H1 (cell line): Measurements from ENCODE around the gene LHPP. TPM values are rescaled to one million over a fixed set of nuclear protein-coding genes. Genes with fewer than 3 reads are reported as not detected.

Experiments used
- CTCF ChIA-PET: fragments of 300-600 bp; sonication (Branson Sonifier 250); formaldehyde crosslinking; loops from one replicate; lab custom pipeline; 2021; ENCODE audit not compliant: partially characterized antibody; lab: Charles Lee
- POLR2A ChIA-PET: fragments of 300-600 bp; sonication (Branson Sonifier 250); formaldehyde crosslinking; loops from one replicate; lab custom pipeline; 2021; ENCODE audit warnings: inconsistent platforms; ENCODE audit not compliant: partially characterized antibody; lab: Charles Lee
- DNase-seq, 2 experiments: peaks; one replicate each; pipeline versions ENCODE4 v3.0.0 to v3.0.0-alpha.2; 2010 to 2022; ENCODE audit warnings: low spot score in 2 of 2, low read depth in 1 of 2, mixed read lengths in 1 of 2
- FAIRE-seq: peaks from 2 replicates; lab custom pipeline; 2011; peaks lifted over from hg19 to GRCh38; lab: Jason Lieb, UNC
- H2AFZ ChIP-seq: 2 replicates; pipeline ENCODE4 v1.8.1; 2012; ENCODE audit warnings: low read length, inconsistent platforms
- H2AK5ac ChIP-seq: 2 replicates; pipeline ENCODE4 v1.6.1; 2013; ENCODE audit warnings: low read depth, low read length
- H2BK120ac ChIP-seq: replicated peaks from 2 replicates; pipeline ENCODE3; 2013; ENCODE audit warnings: low read depth, low read length, inconsistent platforms
- H2BK12ac ChIP-seq: 2 replicates; pipeline ENCODE4 v1.6.1; 2013; ENCODE audit warnings: low read depth, low read length
- H2BK15ac ChIP-seq: 2 replicates; pipeline ENCODE4 v1.6.1; 2013; ENCODE audit warnings: low read length
- H2BK20ac ChIP-seq: 2 replicates; pipeline ENCODE4 v1.6.1; 2013; ENCODE audit warnings: low read length
- H2BK5ac ChIP-seq: 2 replicates; pipeline ENCODE4 v1.6.1; 2013; ENCODE audit warnings: low read depth, low read length
- H3K14ac ChIP-seq: 2 replicates; pipeline ENCODE4 v1.6.1; 2013; ENCODE audit warnings: inconsistent platforms; ENCODE audit not compliant: insufficient read length
- H3K18ac ChIP-seq: 2 replicates; pipeline ENCODE4 v1.6.1; 2013; ENCODE audit warnings: low read length; ENCODE audit errors: extremely low read depth
- H3K23ac ChIP-seq: 2 replicates; pipeline ENCODE4 v1.6.1; 2013; ENCODE audit warnings: inconsistent platforms; ENCODE audit not compliant: insufficient read length
- H3K23me2 ChIP-seq: 2 replicates; pipeline ENCODE4 v1.6.1; 2013; ENCODE audit warnings: low read depth, low read length
- H3K27ac ChIP-seq: 2 replicates; pipeline ENCODE4 v1.6.1; 2011; ENCODE audit warnings: low read depth, low read length, inconsistent platforms
- H3K27me3 ChIP-seq, 4 experiments: replicated peaks in 1 of 4; 1 replicate in 1 of 4; 2 replicates in 3 of 4; pipeline versions ENCODE4 v1.6.1 to v1.8.1; 2011 to 2013; ENCODE audit warnings: low read length in 3 of 4, mild to moderate bottlenecking in 3 of 4, inconsistent platforms in 2 of 4, mixed read lengths in 2 of 4, moderate library complexity in 1 of 4; ENCODE audit not compliant: control insufficient read depth in 3 of 4, insufficient read depth in 3 of 4; ENCODE audit errors: extremely low read depth in 1 of 4
- H3K36me3 ChIP-seq, 4 experiments: 2 replicates each; pipeline versions ENCODE4 v1.6.1 to v1.8.1; 2011 to 2013; ENCODE audit warnings: mild to moderate bottlenecking in 4 of 4, low read length in 3 of 4, moderate library complexity in 2 of 4, control low read depth in 1 of 4, inconsistent platforms in 1 of 4; ENCODE audit not compliant: insufficient read depth in 4 of 4, control insufficient read depth in 2 of 4
- H3K4ac ChIP-seq: replicated peaks from 2 replicates; pipeline ENCODE3; 2013; ENCODE audit warnings: low read length, low read depth, mixed read lengths, inconsistent platforms; ENCODE audit not compliant: insufficient read length
- H3K4me1 ChIP-seq, 4 experiments: replicated peaks in 1 of 4; 1 replicate in 1 of 4; 2 replicates in 3 of 4; pipeline versions ENCODE4 v1.6.1 to v1.8.1; 2011 to 2013; ENCODE audit warnings: low read length in 3 of 4, inconsistent platforms in 2 of 4, mixed read lengths in 1 of 4; ENCODE audit not compliant: insufficient read depth in 4 of 4, control insufficient read depth in 3 of 4
- H3K4me2 ChIP-seq, 2 experiments: 2 replicates each; pipeline versions ENCODE4 v1.6.1 to v1.8.1; 2011 to 2013; ENCODE audit warnings: low read depth in 2 of 2, low read length in 2 of 2, control low read depth in 1 of 2, inconsistent platforms in 1 of 2, mild to moderate bottlenecking in 1 of 2; ENCODE audit not compliant: insufficient read depth in 1 of 2
- H3K4me3 ChIP-seq, 4 experiments: fragments of 200-600, 300-600 bp in 1 of 4; sonication (generic), shearing (Covaris generic), sonication (Bioruptor Twin) in 1 of 4; 2 replicates each; pipeline versions ENCODE4 v1.5.1 to v1.8.1; 2011 to 2016; ENCODE audit warnings: low read length in 4 of 4, low read depth in 3 of 4, control low read depth in 2 of 4, inconsistent platforms in 2 of 4, mild to moderate bottlenecking in 2 of 4, mixed read lengths in 1 of 4, moderate library complexity in 1 of 4; ENCODE audit not compliant: insufficient read depth in 2 of 4; ENCODE audit errors: extremely low read depth in 1 of 4
- H3K56ac ChIP-seq: replicated peaks from 2 replicates; pipeline ENCODE3; 2013; ENCODE audit warnings: low read depth, mild to moderate bottlenecking, mixed read lengths, low read length, inconsistent platforms; ENCODE audit not compliant: insufficient read length
- H3K79me1 ChIP-seq: 2 replicates; pipeline ENCODE4 v1.6.1; 2013; ENCODE audit warnings: low read depth, low read length, control low read depth
- H3K79me2 ChIP-seq, 2 experiments: 2 replicates each; pipeline versions ENCODE4 v1.6.1 to v1.8.1; 2012 to 2013; ENCODE audit warnings: low read length in 2 of 2, mild to moderate bottlenecking in 2 of 2, inconsistent platforms in 1 of 2; ENCODE audit not compliant: insufficient read depth in 2 of 2, control insufficient read depth in 1 of 2
- H3K9ac ChIP-seq, 4 experiments: replicated peaks in 1 of 4; 1 replicate in 1 of 4; 2 replicates in 3 of 4; pipeline versions ENCODE4 v1.6.1 to v1.8.1; 2011 to 2013; ENCODE audit warnings: low read depth in 3 of 4, low read length in 3 of 4, control low read depth in 2 of 4, mild to moderate bottlenecking in 2 of 4, moderate library complexity in 2 of 4, inconsistent platforms in 1 of 4; ENCODE audit errors: extremely low read depth in 1 of 4
- H3K9me3 ChIP-seq, 2 experiments: 2 replicates each; pipeline versions ENCODE4 v1.6.1 to v1.8.1; 2012 to 2013; ENCODE audit warnings: mild to moderate bottlenecking in 2 of 2, moderate library complexity in 2 of 2, control low read depth in 1 of 2, inconsistent platforms in 1 of 2, low read depth in 1 of 2, low read length in 1 of 2, mixed read lengths in 1 of 2; ENCODE audit not compliant: insufficient read depth in 2 of 2
- H4K20me1 ChIP-seq, 2 experiments: replicated peaks in 1 of 2; 2 replicates each; pipeline versions ENCODE3 to v1.8.1; 2011 to 2013; ENCODE audit warnings: inconsistent platforms in 2 of 2, low read length in 2 of 2, mild to moderate bottlenecking in 1 of 2; ENCODE audit not compliant: insufficient read depth in 2 of 2, control insufficient read depth in 1 of 2
- H4K5ac ChIP-seq: 2 replicates; pipeline ENCODE4 v1.6.1; 2013; ENCODE audit warnings: low read length, low read depth, mixed read lengths, inconsistent platforms; ENCODE audit not compliant: insufficient read length
- H4K8ac ChIP-seq: 2 replicates; pipeline ENCODE4 v1.8.0; 2013; ENCODE audit warnings: mild to moderate bottlenecking, moderate library complexity, low read length, inconsistent platforms; ENCODE audit not compliant: insufficient read depth; ENCODE audit errors: extremely low read depth
- H4K91ac ChIP-seq: replicated peaks from 2 replicates; pipeline ENCODE3; 2013; ENCODE audit warnings: low read length, mixed read lengths, inconsistent platforms; ENCODE audit not compliant: insufficient read length
- BRCA1 ChIP-seq: IDR thresholded peaks from 2 replicates; pipeline ENCODE4 v1.6.1; 2012; ENCODE audit warnings: low read depth, low read length, improper control_type of control experiment
- EGR1 ChIP-seq: IDR thresholded peaks from 2 replicates; pipeline ENCODE4 v1.6.1; 2011; ENCODE audit warnings: low read depth, low read length, borderline replicate concordance
- EZH2 ChIP-seq: fragments of 200-600 bp; sonication (generic); IDR thresholded peaks from 2 replicates; pipeline ENCODE4 v1.7.1; 2012; ENCODE audit warnings: low read depth, mild to moderate bottlenecking, moderate library complexity, low read length, inconsistent platforms; ENCODE audit not compliant: severe bottlenecking
- HDAC2 ChIP-seq, 2 experiments: fragments of 300-600 bp in 1 of 2; sonication (generic) in 1 of 2; IDR thresholded peaks; 2 replicates each; pipeline ENCODE4 v1.6.1; 2011 to 2012; ENCODE audit warnings: low read depth in 2 of 2, low read length in 2 of 2, mild to moderate bottlenecking in 2 of 2, moderate library complexity in 2 of 2, borderline replicate concordance in 1 of 2, inconsistent platforms in 1 of 2
- KDM5A ChIP-seq: fragments of 200-600 bp; IDR thresholded peaks from 2 replicates; pipeline ENCODE4 v1.7.1; 2012; ENCODE audit warnings: mild to moderate bottlenecking, low read length, inconsistent platforms, mixed read lengths
- NANOG ChIP-seq: IDR thresholded peaks from 2 replicates; pipeline ENCODE4 v1.6.1; 2011; ENCODE audit warnings: low read length, low read depth, mild to moderate bottlenecking, inconsistent platforms; ENCODE audit not compliant: insufficient read depth, poor library complexity, severe bottlenecking
- POLR2A ChIP-seq, 2 experiments: IDR thresholded peaks; 1 replicate in 1 of 2; 2 replicates in 1 of 2; pipeline ENCODE4 v1.6.1; 2011; ENCODE audit warnings: low read depth in 2 of 2, low read length in 2 of 2, mild to moderate bottlenecking in 2 of 2; ENCODE audit errors: control extremely low read depth in 1 of 2
- WGBS, 2 experiments: shearing (Covaris generic) in 1 of 2; methylation state at CpG; one replicate each; pipeline versions ENCODE4 v1.1.6 to v1.1.7; 2013 to 2015; ENCODE audit warnings: low lambda C conversion rate in 2 of 2, mixed read lengths in 2 of 2, inconsistent platforms in 1 of 2, low coverage in 1 of 2, missing lambda C conversion rate in 1 of 2; ENCODE audit not compliant: insufficient replicate concordance in 2 of 2, insufficient coverage in 1 of 2, insufficient read length in 1 of 2; ENCODE audit errors: extremely low coverage in 1 of 2, missing lambda C conversion rate in 1 of 2; 5-methylcytosine and 5-hydroxymethylcytosine counted together
- polyA plus RNA-seq, 7 experiments: library from polyadenylated mRNA; depleted of rRNA in 3 of 7; stranded (reverse) in 5 of 7; unstranded in 2 of 7; fragments of >200 nt in 5 of 7; fragments of 200-250 nt in 2 of 7; gene quantifications; 1 replicate in 5 of 7; 2 replicates in 1 of 7; 4 replicates in 1 of 7; pipeline versions ENCODE4 v1.2.1 to v1.2.3, GENCODE V29; 2011 to 2013; ENCODE audit warnings: missing spikeins in 2 of 7, mixed read lengths in 2 of 7
- total RNA-seq: library from RNA; stranded (reverse); fragmentation: NEBNext Ultra II Directional; extraction: Animal tissue kit (Norgen Biotek cat#: 25700); gene quantifications from 2 replicates; pipeline ENCODE4 v1.2.1, GENCODE V29; 2021
- TF ChIP-seq, protein P1 (sequence below): IDR thresholded peaks from 2 replicates; pipeline ENCODE4 v1.6.1; 2011; ENCODE audit warnings: low read depth, mild to moderate bottlenecking, low read length; ENCODE audit not compliant: insufficient read depth
- TF ChIP-seq, protein P2 (sequence below), 3 experiments: IDR thresholded peaks; 1 replicate in 2 of 3; 2 replicates in 1 of 3; pipeline versions ENCODE4 v1.5.1 to v1.6.1; 2011; ENCODE audit warnings: low read length in 3 of 3, mild to moderate bottlenecking in 3 of 3, inconsistent platforms in 2 of 3, low read depth in 1 of 3, moderate library complexity in 1 of 3; ENCODE audit not compliant: insufficient read depth in 1 of 3; ENCODE audit errors: control extremely low read depth in 1 of 3

The LHPP gene
- total and polyA plus RNA-seq, 2 of the 8 experiments (the other 6 are each of a cell fraction or from before 2014, with no cell fraction given), result 26.0 to 45.0 TPM

DNA sequence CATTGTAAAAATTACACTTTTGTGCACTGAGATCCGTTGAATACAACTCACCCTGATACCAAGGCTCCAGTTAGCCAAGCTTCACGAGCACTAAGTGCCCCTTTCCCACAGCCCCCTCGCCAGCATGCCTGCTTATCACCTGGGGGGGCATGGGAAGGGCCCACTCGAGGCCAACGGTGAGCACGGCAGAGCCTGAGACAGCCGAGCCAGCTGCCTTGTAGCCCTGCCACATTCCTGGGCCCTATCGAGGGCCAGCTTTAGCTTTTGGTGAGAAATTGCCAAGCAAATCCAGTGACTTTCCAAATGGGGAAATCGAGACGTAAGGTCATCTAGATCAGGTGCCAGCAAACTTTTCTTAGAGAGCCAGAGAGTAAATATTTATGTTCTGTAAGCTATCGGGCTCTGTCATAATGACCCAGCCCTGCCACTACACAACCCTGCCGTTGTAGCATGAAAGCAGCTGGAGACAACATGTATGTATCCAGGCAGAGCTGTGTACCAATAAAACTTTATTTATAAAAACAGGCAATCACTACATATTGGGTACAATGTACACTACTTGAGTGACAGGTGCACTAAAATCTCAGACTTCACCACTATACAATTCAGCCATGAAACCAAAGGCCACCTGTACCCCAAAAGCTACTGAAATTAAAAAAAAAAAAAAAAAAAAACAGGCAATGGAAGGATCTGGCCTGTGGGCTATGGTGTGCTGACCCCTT lies 198.9 kb downstream of the LHPP start:
- POLR2A ChIA-PET, result no interaction called here
- TF ChIP-seq, protein P1, sequence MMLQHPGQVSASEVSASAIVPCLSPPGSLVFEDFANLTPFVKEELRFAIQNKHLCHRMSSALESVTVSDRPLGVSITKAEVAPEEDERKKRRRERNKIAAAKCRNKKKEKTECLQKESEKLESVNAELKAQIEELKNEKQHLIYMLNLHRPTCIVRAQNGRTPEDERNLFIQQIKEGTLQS, result no peak
- TF ChIP-seq POLR2A (IDR thresholded peaks at IDR 0.05; ENCODE audit: control extremely low read depth in 1 of 2, low read depth in 2 of 2, low read length in 2 of 2) (no peak), BRCA1 (no peak), KDM5A (no peak), EGR1 (no peak), HDAC2 (IDR thresholded peaks at IDR 0.05; ENCODE audit: borderline replicate concordance in 1 of 2, low read depth in 2 of 2, low read length in 2 of 2) (no peak), NANOG (no peak), EZH2 (no peak)
- TF ChIP-seq, protein P2, sequence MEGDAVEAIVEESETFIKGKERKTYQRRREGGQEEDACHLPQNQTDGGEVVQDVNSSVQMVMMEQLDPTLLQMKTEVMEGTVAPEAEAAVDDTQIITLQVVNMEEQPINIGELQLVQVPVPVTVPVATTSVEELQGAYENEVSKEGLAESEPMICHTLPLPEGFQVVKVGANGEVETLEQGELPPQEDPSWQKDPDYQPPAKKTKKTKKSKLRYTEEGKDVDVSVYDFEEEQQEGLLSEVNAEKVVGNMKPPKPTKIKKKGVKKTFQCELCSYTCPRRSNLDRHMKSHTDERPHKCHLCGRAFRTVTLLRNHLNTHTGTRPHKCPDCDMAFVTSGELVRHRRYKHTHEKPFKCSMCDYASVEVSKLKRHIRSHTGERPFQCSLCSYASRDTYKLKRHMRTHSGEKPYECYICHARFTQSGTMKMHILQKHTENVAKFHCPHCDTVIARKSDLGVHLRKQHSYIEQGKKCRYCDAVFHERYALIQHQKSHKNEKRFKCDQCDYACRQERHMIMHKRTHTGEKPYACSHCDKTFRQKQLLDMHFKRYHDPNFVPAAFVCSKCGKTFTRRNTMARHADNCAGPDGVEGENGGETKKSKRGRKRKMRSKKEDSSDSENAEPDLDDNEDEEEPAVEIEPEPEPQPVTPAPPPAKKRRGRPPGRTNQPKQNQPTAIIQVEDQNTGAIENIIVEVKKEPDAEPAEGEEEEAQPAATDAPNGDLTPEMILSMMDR (IDR thresholded peaks at IDR 0.05; ENCODE audit: control extremely low read depth in 1 of 3, insufficient read depth in 1 of 3, low read depth in 1 of 3, low read length in 3 of 3), result no peak

More for the DNA sequence above, 198.9 kb downstream of the LHPP start:
- H4K5ac ChIP-seq, result no peak overlapping the region
- H3K56ac ChIP-seq, result no peak overlapping the region
- H3K4ac ChIP-seq, result no peak overlapping the region
- H2BK20ac ChIP-seq, result no peak overlapping the region
- H3K4me2 ChIP-seq, result no peak overlapping the region
- no peaks in the 10 kb centered on the region for H3K9me3 ChIP-seq
- no peaks in the 10 kb centered on the region for H3K79me2 ChIP-seq
- H2AFZ ChIP-seq, result no peak overlapping the region
- no peak overlapping the region for H2AK5ac ChIP-seq
- no peak for DNase-seq
- H2BK5ac ChIP-seq, result no peak overlapping the region
- no peak overlapping the region for H2BK12ac ChIP-seq
- CTCF ChIA-PET, result interaction anchor here (0.7 to 3.2 kb wide), 10 partner anchors 10 to 128 kb away, joined by 3 to 11 read pairs (median 4); no protein-coding TSS in a partner anchor
- no peak overlapping the region for H3K4me3 ChIP-seq
- no peak overlapping the region for H3K18ac ChIP-seq
- FAIRE-seq, result no peak
- peaks cover 0 to 11% of the 10 kb centered on the region in 2 experiments for H4K20me1 ChIP-seq
- H4K91ac ChIP-seq, result no peak overlapping the region
- no peak overlapping the region for H3K14ac ChIP-seq
- no peak overlapping the region for H2BK120ac ChIP-seq
- no peaks in the 10 kb centered on the region; a peak in 1 of 8 replicates for H3K36me3 ChIP-seq
- no peak overlapping the region for H3K9ac ChIP-seq
- 95% methylated on average over 12 of the region's 12 CpGs; no CpG with 5 or more reads in 1 of the 2 experiments for WGBS, 2 experiments
- H3K4me1 ChIP-seq, result no peaks in the 10 kb centered on the region
- no peaks in the 10 kb centered on the region for H3K23me2 ChIP-seq
- peaks cover 4% of the 10 kb centered on the region for H3K79me1 ChIP-seq
- no peak overlapping the region for H3K27ac ChIP-seq
- no peak overlapping the region for H2BK15ac ChIP-seq
- no peak overlapping the region for H3K23ac ChIP-seq
- no peak overlapping the region for H4K8ac ChIP-seq
- no peaks in the 10 kb centered on the region for H3K27me3 ChIP-seq
